Neural progenitor cell (in vitro differentiated cells): ENCODE results near the gene SEMA6A. TPM values are rescaled to one million over a fixed set of nuclear protein-coding genes. Genes with fewer than 3 reads are reported as not detected.
A peak's percentile ranks its signal among the peaks of the same experiment; 100 is the strongest.

Source experiments
- DNase-seq: peaks from one replicate; pipeline ENCODE4 v3.0.0-alpha.2; 2016; ENCODE audit warnings: low spot score
- H2AFZ ChIP-seq: fragments of 200-600 bp; sonication (generic); replicated peaks from 2 replicates; pipeline ENCODE4 v1.6.1; 2016; ENCODE audit warnings: antibody characterized with exemption
- H3F3A ChIP-seq: fragments of 200-600 bp; sonication (generic); 2 replicates; pipeline ENCODE4 v1.6.1; 2016; ENCODE audit warnings: antibody characterized with exemption, low read depth
- H3K27ac ChIP-seq: fragments of 200-600 bp; sonication (generic); 2 replicates; pipeline ENCODE4 v1.5.1; 2016; ENCODE audit warnings: mild to moderate bottlenecking
- H3K27me3 ChIP-seq: fragments of 200-600 bp; sonication (generic); 2 replicates; pipeline ENCODE4 v1.6.1; 2016; ENCODE audit warnings: mild to moderate bottlenecking, moderate library complexity
- H3K36me3 ChIP-seq: fragments of 200-600 bp; sonication (generic); 2 replicates; pipeline ENCODE4 v1.5.1; 2016
- H3K4me1 ChIP-seq: fragments of 200-600 bp; sonication (generic); 2 replicates; pipeline ENCODE4 v1.6.1; 2016; ENCODE audit warnings: mixed run types
- H3K4me2 ChIP-seq: fragments of 200-600 bp; sonication (generic); 2 replicates; pipeline ENCODE4 v1.6.1; 2016
- H3K4me3 ChIP-seq: fragments of 200-600 bp; sonication (generic); 2 replicates; pipeline ENCODE4 v1.5.1; 2016
- H3K79me2 ChIP-seq: fragments of 200-600 bp; sonication (generic); 2 replicates; pipeline ENCODE4 v1.6.1; 2016; ENCODE audit warnings: low read depth
- H3K9ac ChIP-seq: fragments of 200-600 bp; sonication (generic); 2 replicates; pipeline ENCODE4 v1.6.1; 2016
- H3K9me3 ChIP-seq: fragments of 200-600 bp; sonication (generic); 2 replicates; pipeline ENCODE4 v1.5.1; 2016; ENCODE audit warnings: low read depth
- H4K20me1 ChIP-seq: fragments of 200-600 bp; sonication (generic); 2 replicates; pipeline ENCODE4 v1.6.1; 2016; ENCODE audit warnings: low read depth
- H3K27ac Mint-ChIP-seq: 3 replicates; pipeline ENCODE4 v1.8.0; 2021; ENCODE audit warnings: mixed read lengths
- H3K27me3 Mint-ChIP-seq: 2 replicates; pipeline ENCODE4 v1.8.0; 2022; ENCODE audit warnings: low read depth, mild to moderate bottlenecking, inconsistent platforms, moderate library complexity, mixed read lengths; ENCODE audit not compliant: insufficient read depth
- H3K36me3 Mint-ChIP-seq: 3 replicates; pipeline ENCODE4 v1.8.0; 2021; ENCODE audit warnings: mixed read lengths
- H3K4me1 Mint-ChIP-seq: 3 replicates; pipeline ENCODE4 v1.8.0; 2021; ENCODE audit warnings: mixed read lengths
- H3K4me3 Mint-ChIP-seq: 3 replicates; pipeline ENCODE4 v1.8.0; 2021; ENCODE audit warnings: mild to moderate bottlenecking, moderate library complexity, mixed read lengths
- H3K9me3 Mint-ChIP-seq: 3 replicates; pipeline ENCODE4 v1.8.0; 2020; ENCODE audit warnings: mixed read lengths
- EZH2 ChIP-seq: fragments of 200-600 bp; sonication (generic); IDR thresholded peaks from 2 replicates; pipeline ENCODE4 v1.6.1; 2017; ENCODE audit warnings: antibody characterized with exemption, mild to moderate bottlenecking, moderate library complexity
- EZH2phosphoT487 ChIP-seq: fragments of 200-600 bp; sonication (generic); IDR thresholded peaks from 2 replicates; pipeline ENCODE4 v1.6.1; 2017; ENCODE audit warnings: antibody characterized with exemption
- total RNA-seq: library from RNA; depleted of rRNA; stranded (reverse); fragments of >200 nt; gene quantifications from 2 replicates; pipeline ENCODE4 v1.2.3, GENCODE V29; 2015; ENCODE audit warnings: low replicate concordance
- TF ChIP-seq, protein P1 (sequence below): fragments of 200-600 bp; sonication (generic); IDR thresholded peaks from 2 replicates; pipeline ENCODE4 v1.5.1; 2017; ENCODE audit warnings: antibody characterized with exemption, mild to moderate bottlenecking

SEMA6A gene
- total RNA-seq, 1 donor from 2014 or later: 86.4 TPM

GRCh38 chr5:116531635-116532034 is 43.0 kb downstream of the SEMA6A start:
- peaks cover 2% of the 10 kb centered on the region for H3K27me3 Mint-ChIP-seq
- Histone ChIP-seq H3F3A (peaks cover 58% of the 10 kb centered on the region), H3K4me1 (peaks cover 98% of the 10 kb centered on the region), H3K4me3 (no peak overlapping the region), H4K20me1 (peaks cover 100% of the 10 kb centered on the region), H2AFZ (no peak overlapping the region), H3K9ac (no peak overlapping the region), H3K4me2 (no peak overlapping the region), H3K36me3 (no peaks in the 10 kb centered on the region), H3K27ac (peak overlapping the region; percentile 43), H3K9me3 (no peaks in the 10 kb centered on the region), H3K27me3 (no peaks in the 10 kb centered on the region), H3K79me2 (peaks cover 100% of the 10 kb centered on the region)
- TF ChIP-seq, protein P1, sequence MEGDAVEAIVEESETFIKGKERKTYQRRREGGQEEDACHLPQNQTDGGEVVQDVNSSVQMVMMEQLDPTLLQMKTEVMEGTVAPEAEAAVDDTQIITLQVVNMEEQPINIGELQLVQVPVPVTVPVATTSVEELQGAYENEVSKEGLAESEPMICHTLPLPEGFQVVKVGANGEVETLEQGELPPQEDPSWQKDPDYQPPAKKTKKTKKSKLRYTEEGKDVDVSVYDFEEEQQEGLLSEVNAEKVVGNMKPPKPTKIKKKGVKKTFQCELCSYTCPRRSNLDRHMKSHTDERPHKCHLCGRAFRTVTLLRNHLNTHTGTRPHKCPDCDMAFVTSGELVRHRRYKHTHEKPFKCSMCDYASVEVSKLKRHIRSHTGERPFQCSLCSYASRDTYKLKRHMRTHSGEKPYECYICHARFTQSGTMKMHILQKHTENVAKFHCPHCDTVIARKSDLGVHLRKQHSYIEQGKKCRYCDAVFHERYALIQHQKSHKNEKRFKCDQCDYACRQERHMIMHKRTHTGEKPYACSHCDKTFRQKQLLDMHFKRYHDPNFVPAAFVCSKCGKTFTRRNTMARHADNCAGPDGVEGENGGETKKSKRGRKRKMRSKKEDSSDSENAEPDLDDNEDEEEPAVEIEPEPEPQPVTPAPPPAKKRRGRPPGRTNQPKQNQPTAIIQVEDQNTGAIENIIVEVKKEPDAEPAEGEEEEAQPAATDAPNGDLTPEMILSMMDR: no peak
- TF ChIP-seq EZH2phosphoT487 (no peak), EZH2 (no peak)
- no peak overlapping the region for H3K27ac Mint-ChIP-seq
- no peak overlapping the region for H3K4me3 Mint-ChIP-seq
- no peak for DNase-seq
- no peaks in the 10 kb centered on the region for H3K36me3 Mint-ChIP-seq
- peaks cover 64% of the 10 kb centered on the region for H3K4me1 Mint-ChIP-seq
- H3K9me3 Mint-ChIP-seq: no peaks in the 10 kb centered on the region

DNA sequence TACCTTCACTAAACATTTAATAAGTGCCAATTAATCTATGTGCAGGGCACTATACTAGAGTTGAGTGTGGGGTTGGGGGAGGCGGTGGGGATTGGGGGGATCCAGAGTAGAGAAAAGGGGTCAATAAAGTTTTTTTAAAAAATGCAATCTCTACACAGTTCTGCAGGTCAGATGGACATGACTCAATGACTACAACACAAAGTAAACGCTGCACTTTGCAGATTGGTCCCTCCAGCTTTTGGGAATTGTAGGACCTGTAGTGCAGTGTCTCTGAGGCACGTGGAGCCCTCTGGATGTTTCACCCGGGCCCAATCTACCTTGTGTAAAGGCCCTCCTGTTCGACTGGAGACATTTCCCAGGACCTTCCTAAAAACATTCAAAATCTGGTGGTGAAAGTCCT is 43.5 kb downstream of the SEMA6A start:
- Histone ChIP-seq H4K20me1 (peaks cover 100% of the 10 kb centered on the region), H2AFZ (no peak overlapping the region), H3K79me2 (peaks cover 100% of the 10 kb centered on the region)

DNA sequence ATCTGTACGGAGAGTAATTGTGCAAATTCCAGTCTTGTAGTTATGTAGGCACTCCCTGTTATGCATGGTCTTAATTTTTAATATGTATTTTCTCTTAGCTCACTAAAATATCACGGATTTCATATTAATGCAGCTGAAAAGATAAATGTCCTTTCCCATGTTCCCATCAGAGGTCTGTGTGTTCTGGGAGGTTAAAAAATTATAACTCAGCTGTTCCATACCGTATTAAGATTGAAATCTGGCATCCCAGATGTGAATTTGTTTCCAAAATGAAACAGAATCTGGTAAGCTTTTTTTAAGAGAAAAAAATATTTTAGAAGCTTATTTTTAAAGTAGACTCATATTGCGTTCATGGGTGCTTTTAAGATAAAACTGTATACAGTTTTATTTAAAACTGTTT is 44.3 kb downstream of the SEMA6A start:
- Mint-ChIP-seq H3K9me3 (no peaks in the 10 kb centered on the region), H3K4me3 (no peak overlapping the region), H3K4me1 (peaks cover 57% of the 10 kb centered on the region), H3K27me3 (peaks cover 2% of the 10 kb centered on the region), H3K27ac (no peak overlapping the region), H3K36me3 (no peaks in the 10 kb centered on the region)
- TF ChIP-seq, protein P1: no peak
- TF ChIP-seq EZH2phosphoT487 (no peak), EZH2 (no peak)
- Histone ChIP-seq H3K4me3 (no peak overlapping the region), H3K27me3 (no peaks in the 10 kb centered on the region), H3K79me2 (peaks cover 100% of the 10 kb centered on the region), H3F3A (peaks cover 47% of the 10 kb centered on the region), H3K4me2 (peak overlapping the region; percentile 62), H3K27ac (peak overlapping the region; percentile 89), H3K36me3 (no peaks in the 10 kb centered on the region), H3K4me1 (peaks cover 98% of the 10 kb centered on the region), H3K9ac (no peak overlapping the region), H3K9me3 (no peaks in the 10 kb centered on the region), H4K20me1 (peaks cover 100% of the 10 kb centered on the region), H2AFZ (no peak overlapping the region)
- DNase-seq: no peak

More for the DNA sequence above, 43.5 kb downstream of the SEMA6A start:
- no peaks in the 10 kb centered on the region for H3K9me3 ChIP-seq
- no peak overlapping the region for H3K4me2 ChIP-seq
- Mint-ChIP-seq H3K4me1 (peaks cover 61% of the 10 kb centered on the region), H3K36me3 (no peaks in the 10 kb centered on the region), H3K27ac (no peak overlapping the region), H3K9me3 (no peaks in the 10 kb centered on the region), H3K4me3 (no peak overlapping the region), H3K27me3 (peaks cover 2% of the 10 kb centered on the region)
- H3F3A ChIP-seq: peaks cover 55% of the 10 kb centered on the region
- H3K27ac ChIP-seq: peak overlapping the region; percentile 43
- H3K4me1 ChIP-seq: peaks cover 98% of the 10 kb centered on the region
- H3K36me3 ChIP-seq: no peaks in the 10 kb centered on the region
- no peak overlapping the region for H3K4me3 ChIP-seq
- DNase-seq: no peak
- no peaks in the 10 kb centered on the region for H3K27me3 ChIP-seq
- H3K9ac ChIP-seq: no peak overlapping the region
- TF ChIP-seq, protein P1: no peak
- TF ChIP-seq EZH2 (no peak), EZH2phosphoT487 (no peak)
